Ascending aorta (tissue), 2 donors: ENCODE results near the gene ATP5MK. TPM values are rescaled to one million over a fixed set of nuclear protein-coding genes. Genes with fewer than 3 reads are reported as not detected.

Experiments
- DNase-seq, 2 donors: peaks; one replicate each; pipeline ENCODE4 v3.0.0-alpha.2; 2019; ENCODE audit warnings: low spot score in 2 of 2
- H3K27ac ChIP-seq, 2 donors: fragments of 200-600 bp; sonication (generic); one replicate each; pipeline ENCODE4 v1.5.1; 2016 to 2017; ENCODE audit warnings: mild to moderate bottlenecking in 1 of 2
- H3K27me3 ChIP-seq: fragments of 200-600 bp; sonication (generic); one replicate; pipeline ENCODE4 v1.5.1; 2017
- H3K36me3 ChIP-seq, 2 donors: fragments of 200-600 bp; sonication (generic); one replicate each; pipeline ENCODE4 v1.5.1; 2016
- H3K4me1 ChIP-seq, 2 donors: fragments of 200-600 bp; sonication (generic); one replicate each; pipeline ENCODE4 v1.5.1; 2016 to 2017; ENCODE audit warnings: mild to moderate bottlenecking in 1 of 2
- H3K4me3 ChIP-seq, 2 donors: fragments of 200-600 bp; sonication (generic); one replicate each; pipeline ENCODE4 v1.5.1; 2016 to 2017; ENCODE audit warnings: mild to moderate bottlenecking in 1 of 2
- H3K9me3 ChIP-seq, 2 donors: fragments of 200-600 bp; sonication (generic); one replicate each; pipeline ENCODE4 v1.5.1; 2016
- intact Hi-C: fragments of 100-400 bp; cut with DNase I; formaldehyde crosslinking; loops from one replicate; pipeline ENCODE4 v1.15.1; 2023
- total RNA-seq: library from RNA; depleted of rRNA; stranded (reverse); fragments of >200 nt; gene quantifications from one replicate; pipeline ENCODE4 v1.1.0, GENCODE V29; 2016
- TF ChIP-seq, protein P1 (sequence below), 3 experiments: fragments of 200-600 bp in 2 of 3; fragments of 450-650 bp in 1 of 3; sonication (generic) in 2 of 3; IDR thresholded peaks; one replicate each; pipeline ENCODE4 v1.5.1; 2016 to 2019; ENCODE audit warnings: antibody characterized with exemption in 3 of 3, mild to moderate bottlenecking in 1 of 3, moderate library complexity in 1 of 3

The ATP5MK gene
- total RNA-seq, 1 donor from 2014 or later = 481 TPM

DNA sequence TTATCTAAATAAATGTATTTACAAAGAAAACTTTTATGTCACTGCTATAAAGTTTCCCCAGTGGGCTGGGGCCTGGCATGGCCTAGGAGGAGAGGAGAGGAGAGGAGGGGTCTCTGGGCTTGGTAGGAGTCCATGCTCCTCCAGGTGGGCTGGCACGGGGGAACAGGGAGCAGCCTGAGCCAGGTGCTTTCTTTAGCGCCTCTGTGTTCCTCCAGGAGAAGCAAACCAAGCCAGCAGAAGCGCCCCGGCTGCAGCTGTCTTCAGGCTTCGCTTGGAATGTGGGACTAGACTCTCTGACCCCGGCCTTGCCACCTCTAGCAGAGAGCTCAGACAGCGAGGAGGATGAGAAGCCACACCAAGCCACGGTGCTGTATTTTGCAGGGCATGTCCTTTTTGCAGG, 45.3 kb upstream of the ATP5MK start:
- Histone ChIP-seq H3K4me1 (peaks cover 11 to 17% of the 10 kb centered on the region in 2 donors), H3K27ac (peak overlapping the region; percentile 25 to 90), H3K27me3 (no peaks in the 10 kb centered on the region), H3K9me3 (no peaks in the 10 kb centered on the region), H3K4me3 (no peak overlapping the region), H3K36me3 (peaks cover 66 to 87% of the 10 kb centered on the region in 2 donors)
- no peak for DNase-seq
- intact Hi-C loops = no loop called here
- TF ChIP-seq, protein P1, sequence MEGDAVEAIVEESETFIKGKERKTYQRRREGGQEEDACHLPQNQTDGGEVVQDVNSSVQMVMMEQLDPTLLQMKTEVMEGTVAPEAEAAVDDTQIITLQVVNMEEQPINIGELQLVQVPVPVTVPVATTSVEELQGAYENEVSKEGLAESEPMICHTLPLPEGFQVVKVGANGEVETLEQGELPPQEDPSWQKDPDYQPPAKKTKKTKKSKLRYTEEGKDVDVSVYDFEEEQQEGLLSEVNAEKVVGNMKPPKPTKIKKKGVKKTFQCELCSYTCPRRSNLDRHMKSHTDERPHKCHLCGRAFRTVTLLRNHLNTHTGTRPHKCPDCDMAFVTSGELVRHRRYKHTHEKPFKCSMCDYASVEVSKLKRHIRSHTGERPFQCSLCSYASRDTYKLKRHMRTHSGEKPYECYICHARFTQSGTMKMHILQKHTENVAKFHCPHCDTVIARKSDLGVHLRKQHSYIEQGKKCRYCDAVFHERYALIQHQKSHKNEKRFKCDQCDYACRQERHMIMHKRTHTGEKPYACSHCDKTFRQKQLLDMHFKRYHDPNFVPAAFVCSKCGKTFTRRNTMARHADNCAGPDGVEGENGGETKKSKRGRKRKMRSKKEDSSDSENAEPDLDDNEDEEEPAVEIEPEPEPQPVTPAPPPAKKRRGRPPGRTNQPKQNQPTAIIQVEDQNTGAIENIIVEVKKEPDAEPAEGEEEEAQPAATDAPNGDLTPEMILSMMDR (IDR thresholded peaks at IDR 0.05) = no peak

DNA sequence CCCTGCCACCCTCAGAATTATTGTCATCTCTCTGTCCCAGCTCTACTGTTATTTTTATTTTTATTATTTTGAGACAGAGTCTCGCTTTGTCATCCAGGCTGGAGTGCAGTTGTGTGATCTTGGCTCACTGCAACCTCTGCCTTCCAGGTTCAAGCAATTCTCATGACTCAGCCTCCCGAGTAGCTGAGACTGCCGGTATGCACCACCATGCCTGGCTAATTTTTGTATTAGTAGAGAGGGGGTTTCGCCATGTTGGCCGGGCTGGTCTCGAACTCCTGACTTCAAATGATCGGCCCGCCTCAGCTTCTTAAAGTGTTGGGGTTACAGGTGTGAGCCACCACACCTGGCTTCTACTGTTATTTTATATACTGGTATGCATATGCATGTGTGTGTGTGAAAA, 44.9 kb upstream of the ATP5MK start:
- intact Hi-C loops = no loop called here
- Histone ChIP-seq H3K4me1 (peaks cover 9 to 13% of the 10 kb centered on the region in 2 donors), H3K36me3 (peaks cover 68 to 89% of the 10 kb centered on the region in 2 donors), H3K27ac (peak overlapping the region in 1 of 2 donors; percentile 90), H3K27me3 (no peaks in the 10 kb centered on the region), H3K9me3 (no peaks in the 10 kb centered on the region), H3K4me3 (no peak overlapping the region)
- TF ChIP-seq, protein P1 (IDR thresholded peaks at IDR 0.05) = no peak
- DNase-seq = no peak

DNA sequence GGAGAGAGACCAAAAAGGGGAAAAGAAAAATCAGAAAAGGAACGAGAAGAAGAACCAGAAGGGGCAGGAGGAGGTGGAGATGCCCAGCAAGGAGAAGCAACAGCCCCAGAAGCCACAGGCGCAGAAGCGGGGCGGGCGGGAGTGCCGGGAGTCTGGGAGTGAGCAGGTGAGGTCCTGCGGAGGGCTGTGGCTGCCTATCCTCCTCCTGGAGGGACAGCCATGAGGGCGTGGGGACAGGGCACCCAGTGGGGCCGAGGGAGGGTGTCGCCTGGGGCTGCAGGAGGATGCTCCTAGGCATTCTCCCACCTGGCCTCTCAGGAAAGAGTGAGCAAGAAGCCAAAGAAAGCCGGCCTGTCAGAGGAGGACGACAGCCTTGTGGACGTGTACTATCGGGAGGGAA, 44.1 kb upstream of the ATP5MK start:
- Histone ChIP-seq H3K27me3 (no peaks in the 10 kb centered on the region), H3K36me3 (peaks cover 70 to 97% of the 10 kb centered on the region in 2 donors), H3K4me1 (peaks cover 5 to 9% of the 10 kb centered on the region in 2 donors), H3K4me3 (no peak overlapping the region), H3K9me3 (no peaks in the 10 kb centered on the region), H3K27ac (no peak overlapping the region)
- intact Hi-C loops = no loop called here
- TF ChIP-seq, protein P1 (IDR thresholded peaks at IDR 0.05) = no peak
- DNase-seq = no peak

DNA sequence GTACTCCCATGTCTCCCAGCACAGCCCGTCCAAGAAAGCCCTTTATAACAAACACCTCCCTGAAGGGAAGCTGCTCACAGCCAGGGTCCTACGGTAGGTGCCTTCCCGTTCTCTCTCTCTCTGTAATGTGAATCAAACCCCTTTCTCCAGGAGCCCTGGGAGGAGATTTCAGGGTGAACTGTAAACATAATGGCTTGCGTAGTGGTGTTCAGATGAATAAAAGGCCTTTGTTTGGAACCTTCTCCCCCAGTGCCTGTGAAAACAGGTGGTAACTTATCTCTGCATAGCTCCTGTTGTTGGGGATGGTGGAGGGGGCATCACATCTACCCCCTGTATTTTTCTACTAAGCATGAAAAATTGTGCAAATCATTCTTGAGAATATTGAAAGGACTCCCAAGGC, 43.5 kb upstream of the ATP5MK start:
- H3K9me3 ChIP-seq = no peaks in the 10 kb centered on the region
- TF ChIP-seq, protein P1 (IDR thresholded peaks at IDR 0.05) = no peak
- intact Hi-C loops = no loop called here
- no peaks in the 10 kb centered on the region for H3K27me3 ChIP-seq
- peaks cover 0 to 3% of the 10 kb centered on the region in 2 donors for H3K4me1 ChIP-seq
- H3K36me3 ChIP-seq = peaks cover 65 to 97% of the 10 kb centered on the region in 2 donors
- H3K27ac ChIP-seq = no peak overlapping the region
- DNase-seq = no peak
- no peak overlapping the region for H3K4me3 ChIP-seq

DNA sequence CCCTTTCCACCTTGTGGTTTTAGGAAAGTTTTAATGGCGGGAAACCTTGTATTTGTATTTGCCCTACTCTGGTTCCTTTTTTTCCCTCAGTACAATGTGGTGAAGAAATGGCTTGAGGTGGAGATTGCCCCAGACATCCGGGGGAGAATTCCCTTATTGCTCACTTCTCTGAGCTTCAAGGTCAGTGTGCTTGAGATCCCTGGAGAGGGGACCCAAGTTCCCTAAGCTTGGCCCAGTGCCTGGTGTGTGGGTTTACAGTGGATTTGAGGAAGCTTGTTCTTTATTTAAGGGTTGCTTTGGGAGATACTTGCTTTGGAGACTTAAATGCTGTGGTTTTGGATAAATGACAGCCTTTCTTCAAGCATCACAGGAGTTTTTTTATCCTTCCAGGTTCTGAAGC, 37.6 kb upstream of the ATP5MK start:
- TF ChIP-seq, protein P1 (IDR thresholded peaks at IDR 0.05) = no peak
- DNase-seq = no peak
- peaks cover 41 to 80% of the 10 kb centered on the region in 2 donors for H3K36me3 ChIP-seq

DNA sequence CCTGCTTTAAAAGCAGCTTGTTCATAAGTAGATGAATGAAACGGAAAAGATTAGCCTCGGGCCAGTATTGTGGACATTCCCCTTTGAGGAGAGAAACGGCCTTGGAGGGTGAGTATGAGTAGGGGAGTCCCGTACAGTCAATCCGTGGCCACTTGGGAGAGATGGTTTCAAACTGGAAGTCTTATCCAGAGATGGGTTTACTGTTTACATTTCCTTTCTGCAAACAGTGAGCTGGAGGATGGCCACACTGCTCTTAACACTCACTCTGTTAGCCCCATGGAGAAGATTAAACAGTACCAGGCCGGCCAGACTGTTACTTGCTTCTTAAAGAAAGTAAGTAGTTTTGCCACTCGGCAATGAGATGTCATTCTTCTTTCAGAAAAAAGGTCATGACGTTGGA, 35.6 kb upstream of the ATP5MK start:
- H3K36me3 ChIP-seq = peaks cover 30 to 75% of the 10 kb centered on the region in 2 donors
- H3K4me1 ChIP-seq = no peaks in the 10 kb centered on the region
- H3K27ac ChIP-seq = no peak overlapping the region
- no peak overlapping the region for H3K4me3 ChIP-seq
- no peak for DNase-seq
- intact Hi-C loops = no loop called here
- TF ChIP-seq, protein P1 (IDR thresholded peaks at IDR 0.05) = no peak
- H3K27me3 ChIP-seq = no peaks in the 10 kb centered on the region
- H3K9me3 ChIP-seq = no peaks in the 10 kb centered on the region

More for the DNA sequence above, 37.6 kb upstream of the ATP5MK start:
- H3K27ac ChIP-seq = no peak overlapping the region
- H3K27me3 ChIP-seq = no peaks in the 10 kb centered on the region
- no peaks in the 10 kb centered on the region for H3K9me3 ChIP-seq
- H3K4me3 ChIP-seq = no peak overlapping the region
- no peaks in the 10 kb centered on the region for H3K4me1 ChIP-seq
- intact Hi-C loops = no loop called here
